Endodermal cell (in vitro differentiated cells): ENCODE data around the gene MYO7B. TPM values are rescaled to one million over a fixed set of nuclear protein-coding genes. Genes with fewer than 3 reads are reported as not detected.

Source experiments
- DNase-seq: peaks from one replicate; pipeline ENCODE4 v3.0.0-alpha.2; 2017
- H3K27ac ChIP-seq: 2 replicates; pipeline ENCODE4 v1.5.1; 2013; ENCODE audit warnings: mild to moderate bottlenecking, low read depth, low read length, moderate library complexity
- H3K27me3 ChIP-seq: 2 replicates; pipeline ENCODE4 v1.6.1; 2013; ENCODE audit warnings: mild to moderate bottlenecking, low read length, moderate library complexity; ENCODE audit not compliant: insufficient read depth, control insufficient read depth, poor library complexity, severe bottlenecking
- H3K36me3 ChIP-seq: 2 replicates; pipeline ENCODE4 v1.7.0; 2013; ENCODE audit warnings: mild to moderate bottlenecking, low read length, moderate library complexity; ENCODE audit not compliant: control insufficient read depth, insufficient read depth
- H3K4me1 ChIP-seq: one replicate; pipeline ENCODE4 v1.7.0; 2013; ENCODE audit warnings: low read length; ENCODE audit not compliant: control insufficient read depth, insufficient read depth
- H3K4me3 ChIP-seq: 2 replicates; pipeline ENCODE4 v1.5.1; 2013; ENCODE audit warnings: mild to moderate bottlenecking, low read length, moderate library complexity
- H3K9ac ChIP-seq: 2 replicates; pipeline ENCODE4 v1.6.1; 2013; ENCODE audit warnings: mild to moderate bottlenecking, low read length, moderate library complexity; ENCODE audit not compliant: poor library complexity, severe bottlenecking; ENCODE audit errors: extremely low read depth
- H3K9me3 ChIP-seq: 2 replicates; pipeline ENCODE4 v1.6.1; 2013; ENCODE audit warnings: mild to moderate bottlenecking, low read length, moderate library complexity; ENCODE audit not compliant: control insufficient read depth
- H3K27ac Mint-ChIP-seq: 2 replicates; pipeline ENCODE4 v1.8.0; 2020; ENCODE audit warnings: mixed read lengths
- H3K27me3 Mint-ChIP-seq: 2 replicates; pipeline ENCODE4 v1.8.0; 2021; ENCODE audit warnings: mild to moderate bottlenecking, mixed read lengths; ENCODE audit not compliant: insufficient read depth
- H3K36me3 Mint-ChIP-seq: 2 replicates; pipeline ENCODE4 v1.8.0; 2020; ENCODE audit warnings: low read depth, mixed read lengths
- H3K4me1 Mint-ChIP-seq: 2 replicates; pipeline ENCODE4 v1.8.0; 2020; ENCODE audit warnings: mixed read lengths
- H3K4me3 Mint-ChIP-seq: 2 replicates; pipeline ENCODE4 v1.8.0; 2020; ENCODE audit warnings: mild to moderate bottlenecking, moderate library complexity, mixed read lengths
- H3K9me3 Mint-ChIP-seq: 2 replicates; pipeline ENCODE4 v1.8.0; 2020; ENCODE audit warnings: mild to moderate bottlenecking, mixed read lengths
- WGBS, 2 experiments: methylation state at CpG; one replicate each; pipeline versions ENCODE4 v1.1.5 to v1.1.7; 2013; ENCODE audit warnings: missing lambda C conversion rate in 2 of 2, mixed read lengths in 1 of 2; ENCODE audit not compliant: insufficient coverage in 1 of 2, insufficient read length in 1 of 2; 5-methylcytosine and 5-hydroxymethylcytosine counted together
- total RNA-seq, 2 donors: library from RNA; stranded (reverse); fragmentation: NEBNext Ultra II Directional in 1 of 2; extraction: Animal tissue kit (Norgen Biotek cat#: 25700) in 1 of 2; gene quantifications; 2 replicates in 1 of 2; 3 replicates in 1 of 2; pipeline ENCODE4 v1.2.1, GENCODE V29; 2021
- TF ChIP-seq, protein P1 (sequence below): fragments of 200-600 bp; sonication (generic); conservative IDR thresholded peaks from 2 replicates; pipeline ENCODE4 v1.5.0; 2021; ENCODE audit warnings: antibody characterized with exemption, mild to moderate bottlenecking

MYO7B gene
- total RNA-seq, 2 donors from 2014 or later: 0.11 TPM; not detected in 1

DNA sequence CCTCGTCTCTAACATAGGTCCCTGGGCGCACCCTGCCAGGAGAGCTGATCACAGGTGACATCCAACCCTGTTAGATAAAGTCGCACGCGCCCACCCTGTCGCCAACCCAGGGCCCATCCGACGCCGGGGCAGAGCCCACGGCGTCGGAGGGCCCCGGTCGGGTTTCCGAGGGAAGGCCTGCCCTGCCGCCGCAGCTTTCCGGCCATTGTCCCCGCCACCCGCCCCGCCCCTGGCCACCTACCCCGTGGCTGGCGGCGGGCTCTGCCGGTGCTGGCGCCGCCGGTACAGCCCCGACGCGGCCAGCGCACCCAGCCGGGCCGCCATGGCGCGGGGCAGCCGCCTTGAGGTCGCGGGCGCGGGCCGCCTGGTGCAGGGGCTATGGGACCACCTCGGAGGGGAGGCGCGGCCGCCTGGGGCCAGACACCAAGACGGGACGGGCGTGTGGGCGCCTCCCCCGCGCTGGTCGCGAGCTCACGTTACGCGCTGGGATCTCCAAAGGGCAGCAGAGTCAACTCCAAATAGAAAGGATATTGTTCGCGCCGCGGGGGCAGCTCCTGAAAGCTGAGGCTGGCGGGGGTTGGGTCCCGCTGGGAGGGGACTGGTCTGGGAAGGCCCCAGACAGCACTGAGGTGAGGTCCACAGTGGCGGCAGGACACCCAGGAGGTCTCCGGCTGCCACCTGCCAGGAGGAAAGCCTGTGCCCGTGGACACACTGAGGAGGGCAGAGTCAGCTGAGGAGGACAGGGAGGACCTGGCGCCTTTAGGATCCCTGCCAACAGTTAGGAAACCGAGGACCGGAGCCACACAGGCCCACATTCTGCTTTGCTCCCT, 128.8 kb downstream of the MYO7B start:
- Histone ChIP-seq H3K36me3 (peaks cover 5% of the 10 kb centered on the region), H3K27ac (no peak overlapping the region), H3K9me3 (peaks cover 6% of the 10 kb centered on the region), H3K9ac (no peak overlapping the region), H3K27me3 (peaks cover 17% of the 10 kb centered on the region), H3K4me1 (peaks cover 6% of the 10 kb centered on the region), H3K4me3 (no peak overlapping the region)
- Mint-ChIP-seq H3K27ac (no peak overlapping the region), H3K4me1 (peaks cover 20% of the 10 kb centered on the region), H3K4me3 (peak overlapping the region; percentile 51), H3K27me3 (peaks cover 41% of the 10 kb centered on the region), H3K9me3 (peaks cover 4% of the 10 kb centered on the region), H3K36me3 (peaks cover 4% of the 10 kb centered on the region)
- TF ChIP-seq, protein P1, sequence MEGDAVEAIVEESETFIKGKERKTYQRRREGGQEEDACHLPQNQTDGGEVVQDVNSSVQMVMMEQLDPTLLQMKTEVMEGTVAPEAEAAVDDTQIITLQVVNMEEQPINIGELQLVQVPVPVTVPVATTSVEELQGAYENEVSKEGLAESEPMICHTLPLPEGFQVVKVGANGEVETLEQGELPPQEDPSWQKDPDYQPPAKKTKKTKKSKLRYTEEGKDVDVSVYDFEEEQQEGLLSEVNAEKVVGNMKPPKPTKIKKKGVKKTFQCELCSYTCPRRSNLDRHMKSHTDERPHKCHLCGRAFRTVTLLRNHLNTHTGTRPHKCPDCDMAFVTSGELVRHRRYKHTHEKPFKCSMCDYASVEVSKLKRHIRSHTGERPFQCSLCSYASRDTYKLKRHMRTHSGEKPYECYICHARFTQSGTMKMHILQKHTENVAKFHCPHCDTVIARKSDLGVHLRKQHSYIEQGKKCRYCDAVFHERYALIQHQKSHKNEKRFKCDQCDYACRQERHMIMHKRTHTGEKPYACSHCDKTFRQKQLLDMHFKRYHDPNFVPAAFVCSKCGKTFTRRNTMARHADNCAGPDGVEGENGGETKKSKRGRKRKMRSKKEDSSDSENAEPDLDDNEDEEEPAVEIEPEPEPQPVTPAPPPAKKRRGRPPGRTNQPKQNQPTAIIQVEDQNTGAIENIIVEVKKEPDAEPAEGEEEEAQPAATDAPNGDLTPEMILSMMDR: no peak
- DNase-seq: peak; percentile 77
- WGBS, 2 experiments: 35 to 36% methylated on average over 25 to 69 of the region's 69 CpGs

GRCh38 chr2:127664895-127665225, 129.4 kb downstream of the MYO7B start:
- DNase-seq: no peak
- no peak overlapping the region for H3K27ac Mint-ChIP-seq
- Histone ChIP-seq H3K4me3 (no peak overlapping the region), H3K4me1 (peaks cover 6% of the 10 kb centered on the region), H3K9me3 (peaks cover 6% of the 10 kb centered on the region), H3K36me3 (peaks cover 5% of the 10 kb centered on the region), H3K27me3 (peaks cover 17% of the 10 kb centered on the region), H3K9ac (no peak overlapping the region), H3K27ac (no peak overlapping the region)
- peaks cover 4% of the 10 kb centered on the region for H3K36me3 Mint-ChIP-seq
- 96 to 100% methylated on average over 6 of the region's 6 CpGs for WGBS, 2 experiments
- peaks cover 4% of the 10 kb centered on the region for H3K9me3 Mint-ChIP-seq
- H3K4me1 Mint-ChIP-seq: peaks cover 20% of the 10 kb centered on the region
- TF ChIP-seq, protein P1: no peak
- H3K4me3 Mint-ChIP-seq: peak overlapping the region; percentile 51
- peaks cover 43% of the 10 kb centered on the region for H3K27me3 Mint-ChIP-seq

- DNase-seq: peak; percentile 29
- H3K4me1 Mint-ChIP-seq: peaks cover 20% of the 10 kb centered on the region
- TF ChIP-seq, protein P1: no peak
- Histone ChIP-seq H3K27ac (no peak overlapping the region), H3K27me3 (peaks cover 17% of the 10 kb centered on the region), H3K9ac (no peak overlapping the region), H3K4me3 (no peak overlapping the region), H3K36me3 (peaks cover 2% of the 10 kb centered on the region), H3K9me3 (peaks cover 2% of the 10 kb centered on the region), H3K4me1 (peaks cover 6% of the 10 kb centered on the region)
- 95 to 100% methylated on average over 8 of the region's 8 CpGs for whole genome bisulfite sequencing, 2 experiments
- H3K4me3 Mint-ChIP-seq: no peak overlapping the region
- peaks cover 47% of the 10 kb centered on the region for H3K27me3 Mint-ChIP-seq
- H3K27ac Mint-ChIP-seq: no peak overlapping the region
- peaks cover 1% of the 10 kb centered on the region for H3K36me3 Mint-ChIP-seq
- peaks cover under 1% of the 10 kb centered on the region for H3K9me3 Mint-ChIP-seq
Measured at GRCh38 chr2:127665267-127665893, 129.9 kb downstream of the MYO7B start.
